D341Med (cell line): ENCODE measurements around the gene ARF3.

Source experiments
- DNase-seq: peaks from one replicate; pipeline ENCODE4 v3.0.0; 2012; ENCODE audit warnings: low spot score

The ARF3 gene

DNA sequence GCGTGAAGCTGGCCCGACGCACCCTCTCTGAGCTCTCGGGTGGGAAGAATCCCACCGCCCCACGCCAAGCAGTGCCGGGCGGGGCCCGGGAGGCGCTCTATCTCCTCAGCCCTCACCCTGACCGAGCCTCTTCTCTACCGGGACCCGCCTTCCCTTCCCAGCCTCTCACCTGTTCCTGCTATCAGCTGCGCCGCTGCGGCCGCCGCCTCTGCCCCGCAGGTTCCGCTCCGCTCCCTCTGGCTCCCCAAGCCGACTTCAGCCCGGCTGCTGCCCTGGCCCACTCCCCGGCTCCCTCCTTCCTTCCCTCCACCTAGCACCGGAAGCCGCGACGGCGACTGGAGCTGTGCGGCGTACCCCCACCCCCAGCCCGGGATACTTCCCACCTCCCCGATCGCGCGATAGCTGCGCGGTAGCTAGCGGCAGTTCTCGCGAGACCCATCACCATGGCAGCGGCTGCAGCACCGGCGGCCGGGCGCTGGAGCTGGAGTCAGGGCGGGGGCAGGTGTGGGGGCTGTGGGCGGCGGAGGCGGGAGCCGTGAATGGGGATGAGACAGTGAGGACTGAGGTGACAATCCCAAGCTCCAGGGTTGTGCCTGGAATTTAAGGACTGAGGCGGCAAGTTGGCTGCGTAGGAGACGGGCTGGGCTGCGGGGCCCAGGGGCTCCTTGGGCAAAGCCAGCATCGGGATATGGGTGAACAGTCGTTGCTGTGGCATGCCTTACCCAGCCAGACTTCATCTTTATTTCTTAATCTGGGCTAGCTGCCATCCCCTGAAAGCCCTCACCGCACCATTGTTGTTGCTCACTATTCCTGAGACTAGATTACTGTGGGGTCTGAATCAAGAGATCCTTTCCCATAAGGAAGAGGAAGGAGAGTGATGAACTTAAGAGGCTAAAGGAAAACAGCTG, at the start of gene ARF3:
Gene ARF3, minus strand, starts transcription at position 347 of the 908 bp plus-strand sequence. CDS start 16,392 bp downstream, outside the sequence.
- peak; percentile 98 for DNase-seq

GRCh38 chr12:49000346-49000745, 43.1 kb upstream of the ARF3 start:
- no peak for DNase-seq

- DNase-seq: peak; percentile 93
Measured at GRCh38 chr12:48999371-49000131, 42.3 kb upstream of the ARF3 start, which contains the start of gene DDN. Gene DDN (minus strand): TSS chr12:48999375. CDS start chr12:48999287, 88 bp downstream.

DNA sequence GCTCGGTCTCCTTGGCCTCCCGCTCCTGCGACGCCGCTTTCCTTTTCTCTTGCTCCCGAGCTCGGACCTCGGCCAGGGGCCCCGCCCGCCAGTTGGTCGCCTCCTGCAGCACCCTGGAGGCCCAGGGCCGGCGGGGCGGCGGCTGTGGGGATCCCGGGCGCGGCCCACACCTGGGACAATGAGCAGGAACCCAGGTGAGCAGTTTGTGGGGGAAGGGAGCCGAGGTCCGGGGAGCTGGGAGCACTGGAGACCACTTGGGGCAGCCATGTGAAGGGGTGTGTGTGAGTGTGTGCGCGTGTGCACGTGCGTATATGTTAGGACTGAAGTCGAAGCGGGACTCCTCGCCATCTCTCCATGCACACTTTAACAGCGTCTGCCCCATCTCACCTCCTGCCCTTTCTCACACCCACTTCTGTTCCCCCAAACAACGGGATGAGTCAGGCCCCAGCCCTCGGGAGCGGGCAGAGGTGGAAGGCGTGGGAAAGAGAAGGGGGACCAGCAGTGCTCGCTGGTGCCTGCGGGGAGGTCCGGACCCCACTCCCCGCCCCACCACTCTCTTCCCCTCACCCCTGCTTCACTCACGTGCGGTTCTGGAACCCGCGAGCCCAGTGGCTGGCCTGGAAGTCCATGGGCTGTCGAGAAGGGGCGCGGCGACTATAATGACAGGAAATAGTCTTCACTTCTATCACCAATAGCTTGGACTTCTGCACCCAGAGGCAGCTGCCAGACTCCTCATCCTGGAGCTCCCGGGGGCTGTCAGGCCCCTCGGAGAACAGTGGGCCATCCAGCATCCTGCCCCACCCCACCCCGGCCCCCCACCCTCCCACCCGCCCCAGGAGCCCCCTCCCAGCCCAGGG, 41.4 kb upstream of the ARF3 start:
- no peak for DNase-seq

GRCh38 chr12:48997719-48998496, 40.6 kb upstream of the ARF3 start:
- DNase-seq: peak; percentile 82

DNA sequence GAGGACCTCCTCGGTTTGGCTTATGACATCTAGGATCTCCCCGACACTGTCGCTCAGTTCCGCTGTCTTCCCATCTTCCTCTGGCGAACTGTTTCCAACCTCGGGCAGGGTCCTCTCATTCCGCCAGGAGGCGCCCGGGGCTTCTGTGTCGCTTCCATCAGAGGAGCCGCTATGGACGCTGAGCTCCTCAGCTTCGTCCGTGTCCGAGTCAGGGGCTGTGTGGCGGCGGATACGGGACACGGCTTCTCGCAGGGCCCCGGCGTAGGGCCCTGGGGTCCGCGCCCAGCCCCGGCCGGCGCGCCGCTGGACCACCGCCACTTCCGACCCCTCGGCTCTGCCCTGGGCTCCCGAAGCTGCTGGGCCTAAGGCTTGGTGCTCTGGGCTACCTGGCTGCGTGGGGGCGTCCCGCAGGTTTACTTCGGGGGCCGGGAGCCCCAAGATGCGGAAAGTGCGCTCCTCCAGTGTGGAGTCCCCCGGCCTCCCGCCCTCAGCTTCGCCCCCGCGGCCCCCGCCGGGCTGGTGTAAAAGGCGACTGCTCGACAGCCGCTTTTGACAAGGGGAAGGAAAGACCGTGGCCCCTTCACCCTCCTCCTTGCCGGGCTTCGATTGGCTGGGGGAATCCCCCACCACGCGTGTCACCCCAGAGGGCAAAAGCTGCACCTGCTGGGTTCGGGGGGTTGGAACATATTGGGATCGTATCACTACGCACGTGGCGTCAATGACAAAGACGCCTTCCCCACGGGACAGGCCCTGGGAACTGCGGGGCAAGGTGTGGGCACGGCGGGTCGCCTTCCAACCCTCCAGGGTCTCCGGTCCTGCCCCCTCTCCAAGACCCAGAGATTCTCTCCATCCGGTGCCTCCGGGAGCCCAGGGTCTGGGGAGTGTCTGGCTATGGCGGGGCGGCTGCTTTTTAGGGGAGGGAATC, 39.8 kb upstream of the ARF3 start:
- peak; percentile 79 for DNase-seq

GRCh38 chr12:48995086-48995879, 38.0 kb upstream of the ARF3 start:
- peak; percentile 94 for DNase-seq

DNA sequence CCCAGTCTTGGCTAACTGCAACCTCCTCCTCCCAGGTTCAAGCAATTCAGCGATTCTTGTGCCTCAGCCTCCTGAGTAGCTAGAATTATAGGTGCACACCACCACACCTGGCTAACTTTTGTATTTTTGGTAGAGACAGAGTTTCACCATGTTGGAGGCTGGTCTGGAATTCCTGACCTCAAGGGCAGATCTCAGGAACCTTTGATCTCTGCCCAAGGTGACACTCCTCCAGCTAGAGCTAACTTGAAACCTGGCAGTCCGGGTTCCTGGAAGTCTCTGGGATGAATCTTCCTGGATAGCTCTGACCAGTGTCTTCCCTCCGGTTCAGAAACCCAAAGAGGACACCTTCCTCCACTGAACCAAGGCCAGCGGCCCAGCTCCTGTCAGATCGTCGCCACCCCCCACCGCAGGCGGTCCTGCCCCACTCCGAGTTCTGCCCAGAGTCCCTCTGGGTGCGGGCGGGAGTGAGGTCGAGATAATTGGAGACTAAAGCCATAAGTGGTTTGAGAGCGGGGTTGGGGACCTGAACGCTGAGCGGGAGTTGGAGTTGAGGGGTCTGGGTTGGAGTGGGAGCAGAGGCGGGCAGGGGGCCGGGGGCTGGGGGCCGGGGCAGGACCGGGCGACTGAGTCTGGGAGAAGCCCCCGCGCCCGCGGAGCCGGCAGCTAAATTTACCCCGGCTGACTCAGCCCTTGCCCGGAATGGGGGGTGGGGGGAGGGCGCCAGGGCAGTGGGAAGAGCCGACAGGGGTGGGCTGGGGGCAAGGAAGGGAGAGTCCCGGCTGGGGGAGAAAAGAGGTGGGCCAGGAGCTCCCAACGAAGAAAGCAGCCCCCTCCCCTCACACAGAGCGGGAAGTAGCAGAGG, 37.2 kb upstream of the ARF3 start:
- DNase-seq: no peak

GRCh38 chr12:48993787-48994186, 36.5 kb upstream of the ARF3 start:
- DNase-seq: no peak

DNA sequence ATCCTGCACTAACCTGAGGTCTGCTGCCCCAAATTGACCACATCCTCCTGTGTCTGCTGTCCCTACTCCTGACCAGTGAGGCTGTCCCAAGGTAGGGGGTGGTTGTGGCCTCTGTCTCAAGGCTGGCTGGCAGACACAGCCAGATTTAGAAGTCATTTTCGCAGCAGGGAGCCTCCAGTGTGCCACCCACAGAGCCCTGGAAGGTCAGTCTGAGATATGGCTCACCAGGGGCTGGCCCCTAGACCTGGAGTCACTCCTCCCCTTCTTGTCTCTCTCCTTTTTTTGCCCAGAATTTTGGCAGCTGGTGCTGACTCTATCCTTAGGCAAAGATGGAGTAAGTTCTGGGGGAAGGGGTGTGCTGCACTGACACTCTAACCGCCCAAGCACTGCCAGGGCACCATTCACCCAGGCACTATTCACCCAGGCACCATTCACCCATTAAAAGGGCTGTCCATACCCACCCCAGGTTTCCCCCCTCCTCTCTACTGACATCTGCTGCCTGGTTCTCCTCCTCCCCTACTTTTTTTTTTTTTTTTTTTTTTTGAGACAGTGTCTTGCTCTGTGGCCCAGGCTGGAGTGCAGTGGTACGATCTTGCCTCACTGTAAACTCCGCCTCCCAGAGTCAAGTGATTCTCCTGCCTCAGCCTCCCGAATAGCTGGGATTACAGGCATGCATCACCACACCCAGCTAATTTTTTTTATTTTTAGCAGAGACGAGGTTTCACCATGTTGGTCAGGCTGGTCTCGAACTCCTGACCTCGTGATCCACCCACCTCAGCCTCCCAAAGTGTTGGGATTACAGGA, 34.2 kb upstream of the ARF3 start:
- no peak for DNase-seq

- no peak for DNase-seq
Measured at GRCh38 chr12:48990552-48990951, 33.3 kb upstream of the ARF3 start.

- peak; percentile 74 for DNase-seq
Measured at GRCh38 chr12:48988030-48988649, 30.9 kb upstream of the ARF3 start.

GRCh38 chr12:48986720-48987291, 29.5 kb upstream of the ARF3 start:
- peak; percentile 54 for DNase-seq

GRCh38 chr12:48985901-48986300, 28.6 kb upstream of the ARF3 start:
- DNase-seq: no peak

GRCh38 chr12:48985475-48985897, 28.2 kb upstream of the ARF3 start:
- peak; percentile 49 for DNase-seq

DNA sequence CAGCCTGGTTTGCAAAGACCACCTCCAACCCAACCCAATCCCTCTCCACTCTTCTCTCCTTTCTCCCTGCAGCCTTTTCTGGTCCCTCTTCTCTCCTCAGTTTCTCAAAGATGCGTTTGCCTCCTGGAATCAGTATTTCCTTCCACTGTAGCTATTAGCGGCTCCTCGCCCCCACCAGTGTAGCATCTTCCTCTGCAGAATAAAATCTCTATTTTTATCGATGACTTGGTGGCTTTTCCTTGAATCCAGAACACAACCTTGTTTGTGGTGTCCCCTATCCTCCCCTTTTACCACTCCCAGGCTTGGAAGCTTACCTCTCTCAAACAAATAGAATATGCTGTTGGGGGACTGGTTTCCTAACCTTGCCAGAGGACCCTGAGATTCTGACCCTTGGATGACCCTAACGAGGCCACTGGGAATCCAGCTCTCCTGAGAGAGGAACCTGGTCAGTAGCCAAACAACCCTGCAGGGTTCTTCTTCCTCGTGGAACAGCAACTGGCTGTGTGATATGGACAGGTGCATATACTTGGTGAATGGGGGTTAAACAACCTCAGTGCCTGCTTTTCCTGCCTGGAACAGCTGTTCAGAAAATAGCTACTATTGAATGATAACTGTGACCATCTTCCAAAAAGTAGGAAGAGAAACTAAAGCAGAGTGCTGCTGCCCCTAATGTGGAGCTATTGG, 25.3 kb upstream of the ARF3 start:
- no peak for DNase-seq
